H1 (cell line): ENCODE results near the gene TMEM97. TPM values are rescaled to one million over a fixed set of nuclear protein-coding genes. Genes with fewer than 3 reads are reported as not detected.

Experiments
- CTCF ChIA-PET: fragments of 300-600 bp; sonication (Branson Sonifier 250); formaldehyde crosslinking; loops from one replicate; lab custom pipeline; 2021; ENCODE audit not compliant: partially characterized antibody; lab: Charles Lee
- POLR2A ChIA-PET: fragments of 300-600 bp; sonication (Branson Sonifier 250); formaldehyde crosslinking; loops from one replicate; lab custom pipeline; 2021; ENCODE audit warnings: inconsistent platforms; ENCODE audit not compliant: partially characterized antibody; lab: Charles Lee
- DNase-seq, 2 experiments: peaks; one replicate each; pipeline versions ENCODE4 v3.0.0 to v3.0.0-alpha.2; 2010 to 2022; ENCODE audit warnings: low spot score in 2 of 2, low read depth in 1 of 2, mixed read lengths in 1 of 2
- FAIRE-seq: peaks from 2 replicates; lab custom pipeline; 2011; peaks lifted over from hg19 to GRCh38; lab: Jason Lieb, UNC
- H2AFZ ChIP-seq: 2 replicates; pipeline ENCODE4 v1.8.1; 2012; ENCODE audit warnings: low read length, inconsistent platforms
- H2AK5ac ChIP-seq: 2 replicates; pipeline ENCODE4 v1.6.1; 2013; ENCODE audit warnings: low read depth, low read length
- H2BK120ac ChIP-seq: replicated peaks from 2 replicates; pipeline ENCODE3; 2013; ENCODE audit warnings: low read depth, low read length, inconsistent platforms
- H2BK12ac ChIP-seq: 2 replicates; pipeline ENCODE4 v1.6.1; 2013; ENCODE audit warnings: low read depth, low read length
- H2BK15ac ChIP-seq: 2 replicates; pipeline ENCODE4 v1.6.1; 2013; ENCODE audit warnings: low read length
- H2BK20ac ChIP-seq: 2 replicates; pipeline ENCODE4 v1.6.1; 2013; ENCODE audit warnings: low read length
- H2BK5ac ChIP-seq: 2 replicates; pipeline ENCODE4 v1.6.1; 2013; ENCODE audit warnings: low read depth, low read length
- H3K14ac ChIP-seq: 2 replicates; pipeline ENCODE4 v1.6.1; 2013; ENCODE audit warnings: inconsistent platforms; ENCODE audit not compliant: insufficient read length
- H3K18ac ChIP-seq: 2 replicates; pipeline ENCODE4 v1.6.1; 2013; ENCODE audit warnings: low read length; ENCODE audit errors: extremely low read depth
- H3K23ac ChIP-seq: 2 replicates; pipeline ENCODE4 v1.6.1; 2013; ENCODE audit warnings: inconsistent platforms; ENCODE audit not compliant: insufficient read length
- H3K23me2 ChIP-seq: 2 replicates; pipeline ENCODE4 v1.6.1; 2013; ENCODE audit warnings: low read depth, low read length
- H3K27ac ChIP-seq: 2 replicates; pipeline ENCODE4 v1.6.1; 2011; ENCODE audit warnings: low read depth, low read length, inconsistent platforms
- H3K27me3 ChIP-seq, 4 experiments: replicated peaks in 1 of 4; 1 replicate in 1 of 4; 2 replicates in 3 of 4; pipeline versions ENCODE4 v1.6.1 to v1.8.1; 2011 to 2013; ENCODE audit warnings: low read length in 3 of 4, mild to moderate bottlenecking in 3 of 4, inconsistent platforms in 2 of 4, mixed read lengths in 2 of 4, moderate library complexity in 1 of 4; ENCODE audit not compliant: control insufficient read depth in 3 of 4, insufficient read depth in 3 of 4; ENCODE audit errors: extremely low read depth in 1 of 4
- H3K36me3 ChIP-seq, 4 experiments: 2 replicates each; pipeline versions ENCODE4 v1.6.1 to v1.8.1; 2011 to 2013; ENCODE audit warnings: mild to moderate bottlenecking in 4 of 4, low read length in 3 of 4, moderate library complexity in 2 of 4, control low read depth in 1 of 4, inconsistent platforms in 1 of 4; ENCODE audit not compliant: insufficient read depth in 4 of 4, control insufficient read depth in 2 of 4
- H3K4ac ChIP-seq: replicated peaks from 2 replicates; pipeline ENCODE3; 2013; ENCODE audit warnings: low read length, low read depth, mixed read lengths, inconsistent platforms; ENCODE audit not compliant: insufficient read length
- H3K4me1 ChIP-seq, 4 experiments: replicated peaks in 1 of 4; 1 replicate in 1 of 4; 2 replicates in 3 of 4; pipeline versions ENCODE4 v1.6.1 to v1.8.1; 2011 to 2013; ENCODE audit warnings: low read length in 3 of 4, inconsistent platforms in 2 of 4, mixed read lengths in 1 of 4; ENCODE audit not compliant: insufficient read depth in 4 of 4, control insufficient read depth in 3 of 4
- H3K4me2 ChIP-seq, 2 experiments: 2 replicates each; pipeline versions ENCODE4 v1.6.1 to v1.8.1; 2011 to 2013; ENCODE audit warnings: low read depth in 2 of 2, low read length in 2 of 2, control low read depth in 1 of 2, inconsistent platforms in 1 of 2, mild to moderate bottlenecking in 1 of 2; ENCODE audit not compliant: insufficient read depth in 1 of 2
- H3K4me3 ChIP-seq, 4 experiments: fragments of 200-600, 300-600 bp in 1 of 4; sonication (generic), shearing (Covaris generic), sonication (Bioruptor Twin) in 1 of 4; 2 replicates each; pipeline versions ENCODE4 v1.5.1 to v1.8.1; 2011 to 2016; ENCODE audit warnings: low read length in 4 of 4, low read depth in 3 of 4, control low read depth in 2 of 4, inconsistent platforms in 2 of 4, mild to moderate bottlenecking in 2 of 4, mixed read lengths in 1 of 4, moderate library complexity in 1 of 4; ENCODE audit not compliant: insufficient read depth in 2 of 4; ENCODE audit errors: extremely low read depth in 1 of 4
- H3K56ac ChIP-seq: replicated peaks from 2 replicates; pipeline ENCODE3; 2013; ENCODE audit warnings: low read depth, mild to moderate bottlenecking, mixed read lengths, low read length, inconsistent platforms; ENCODE audit not compliant: insufficient read length
- H3K79me1 ChIP-seq: 2 replicates; pipeline ENCODE4 v1.6.1; 2013; ENCODE audit warnings: low read depth, low read length, control low read depth
- H3K79me2 ChIP-seq, 2 experiments: 2 replicates each; pipeline versions ENCODE4 v1.6.1 to v1.8.1; 2012 to 2013; ENCODE audit warnings: low read length in 2 of 2, mild to moderate bottlenecking in 2 of 2, inconsistent platforms in 1 of 2; ENCODE audit not compliant: insufficient read depth in 2 of 2, control insufficient read depth in 1 of 2
- H3K9ac ChIP-seq, 4 experiments: replicated peaks in 1 of 4; 1 replicate in 1 of 4; 2 replicates in 3 of 4; pipeline versions ENCODE4 v1.6.1 to v1.8.1; 2011 to 2013; ENCODE audit warnings: low read depth in 3 of 4, low read length in 3 of 4, control low read depth in 2 of 4, mild to moderate bottlenecking in 2 of 4, moderate library complexity in 2 of 4, inconsistent platforms in 1 of 4; ENCODE audit errors: extremely low read depth in 1 of 4
- H3K9me3 ChIP-seq, 2 experiments: 2 replicates each; pipeline versions ENCODE4 v1.6.1 to v1.8.1; 2012 to 2013; ENCODE audit warnings: mild to moderate bottlenecking in 2 of 2, moderate library complexity in 2 of 2, control low read depth in 1 of 2, inconsistent platforms in 1 of 2, low read depth in 1 of 2, low read length in 1 of 2, mixed read lengths in 1 of 2; ENCODE audit not compliant: insufficient read depth in 2 of 2
- H4K20me1 ChIP-seq, 2 experiments: replicated peaks in 1 of 2; 2 replicates each; pipeline versions ENCODE3 to v1.8.1; 2011 to 2013; ENCODE audit warnings: inconsistent platforms in 2 of 2, low read length in 2 of 2, mild to moderate bottlenecking in 1 of 2; ENCODE audit not compliant: insufficient read depth in 2 of 2, control insufficient read depth in 1 of 2
- H4K5ac ChIP-seq: 2 replicates; pipeline ENCODE4 v1.6.1; 2013; ENCODE audit warnings: low read length, low read depth, mixed read lengths, inconsistent platforms; ENCODE audit not compliant: insufficient read length
- H4K8ac ChIP-seq: 2 replicates; pipeline ENCODE4 v1.8.0; 2013; ENCODE audit warnings: mild to moderate bottlenecking, moderate library complexity, low read length, inconsistent platforms; ENCODE audit not compliant: insufficient read depth; ENCODE audit errors: extremely low read depth
- H4K91ac ChIP-seq: replicated peaks from 2 replicates; pipeline ENCODE3; 2013; ENCODE audit warnings: low read length, mixed read lengths, inconsistent platforms; ENCODE audit not compliant: insufficient read length
- BCL11A ChIP-seq, 2 experiments: IDR thresholded peaks; one replicate each; pipeline ENCODE4 v1.6.1; 2011; ENCODE audit warnings: low read depth in 2 of 2, low read length in 2 of 2, mild to moderate bottlenecking in 2 of 2
- BRCA1 ChIP-seq: IDR thresholded peaks from 2 replicates; pipeline ENCODE4 v1.6.1; 2012; ENCODE audit warnings: low read depth, low read length, improper control_type of control experiment
- CBX8 ChIP-seq: fragments of 300-800, 300-1000 bp; sonication (generic); IDR thresholded peaks from 2 replicates; pipeline ENCODE4 v1.7.1; 2016; ENCODE audit warnings: low read depth, low read length, borderline replicate concordance
- CHD2 ChIP-seq: IDR thresholded peaks from 2 replicates; pipeline ENCODE4 v1.6.1; 2012; ENCODE audit warnings: low read length, improper control_type of control experiment
- CTBP2 ChIP-seq: IDR thresholded peaks from 2 replicates; pipeline ENCODE4 v1.7.0; 2011; ENCODE audit warnings: borderline replicate concordance, mild to moderate bottlenecking, moderate library complexity, mixed read lengths, low read length; ENCODE audit not compliant: insufficient read depth, insufficient read length
- NANOG ChIP-seq: IDR thresholded peaks from 2 replicates; pipeline ENCODE4 v1.6.1; 2011; ENCODE audit warnings: low read length, low read depth, mild to moderate bottlenecking, inconsistent platforms; ENCODE audit not compliant: insufficient read depth, poor library complexity, severe bottlenecking
- RBBP5 ChIP-seq: IDR thresholded peaks from 2 replicates; pipeline ENCODE4 v1.7.1; 2012; ENCODE audit warnings: low read depth, mild to moderate bottlenecking, inconsistent platforms, low read length, moderate library complexity, borderline replicate concordance
- RXRA ChIP-seq: IDR thresholded peaks from 2 replicates; pipeline ENCODE4 v1.6.1; 2011; ENCODE audit warnings: low read depth, mild to moderate bottlenecking, low read length, moderate library complexity; ENCODE audit not compliant: insufficient read depth
- SIN3A ChIP-seq, 2 experiments: IDR thresholded peaks in 1 of 2; conservative IDR thresholded peaks in 1 of 2; 2 replicates each; pipeline ENCODE4 v1.6.1; 2011 to 2012; ENCODE audit warnings: low read length in 2 of 2, improper control_type of control experiment in 1 of 2, low read depth in 1 of 2, mild to moderate bottlenecking in 1 of 2
- TAF1 ChIP-seq: IDR thresholded peaks from 2 replicates; pipeline ENCODE4 v1.6.1; 2011; ENCODE audit warnings: mild to moderate bottlenecking, low read depth, low read length
- TAF7 ChIP-seq: optimal IDR thresholded peaks from 2 replicates; pipeline ENCODE3; 2011; ENCODE audit warnings: low read depth, mild to moderate bottlenecking, inconsistent platforms, low read length, moderate library complexity, borderline replicate concordance
- WGBS, 2 experiments: shearing (Covaris generic) in 1 of 2; methylation state at CpG; one replicate each; pipeline versions ENCODE4 v1.1.6 to v1.1.7; 2013 to 2015; ENCODE audit warnings: low lambda C conversion rate in 2 of 2, mixed read lengths in 2 of 2, inconsistent platforms in 1 of 2, low coverage in 1 of 2, missing lambda C conversion rate in 1 of 2; ENCODE audit not compliant: insufficient replicate concordance in 2 of 2, insufficient coverage in 1 of 2, insufficient read length in 1 of 2; ENCODE audit errors: extremely low coverage in 1 of 2, missing lambda C conversion rate in 1 of 2; 5-methylcytosine and 5-hydroxymethylcytosine counted together
- polyA plus RNA-seq, 7 experiments: library from polyadenylated mRNA; depleted of rRNA in 3 of 7; stranded (reverse) in 5 of 7; unstranded in 2 of 7; fragments of >200 nt in 5 of 7; fragments of 200-250 nt in 2 of 7; gene quantifications; 1 replicate in 5 of 7; 2 replicates in 1 of 7; 4 replicates in 1 of 7; pipeline versions ENCODE4 v1.2.1 to v1.2.3, GENCODE V29; 2011 to 2013; ENCODE audit warnings: missing spikeins in 2 of 7, mixed read lengths in 2 of 7
- total RNA-seq: library from RNA; stranded (reverse); fragmentation: NEBNext Ultra II Directional; extraction: Animal tissue kit (Norgen Biotek cat#: 25700); gene quantifications from 2 replicates; pipeline ENCODE4 v1.2.1, GENCODE V29; 2021

The TMEM97 gene
- total and polyA plus RNA-seq, 2 of the 8 experiments (the other 6 are each of a cell fraction or from before 2014, with no cell fraction given), result 126 to 130 TPM

- POLR2A ChIA-PET, result interaction anchor here (0.8 to 4.1 kb wide), 13 partner anchors 9 to 514 kb away, joined by 3 to 30 read pairs (median 5); partner anchors contain the start of genes IFT20, POLDIP2 and TNFAIP1
Measured at GRCh38 chr17:28319598-28319935, 567 bp downstream of the TMEM97 start.

More at GRCh38 chr17:28319598-28319935, 567 bp downstream of the TMEM97 start:
- Histone ChIP-seq H3K23ac (no peak overlapping the region), H2BK12ac (no peak overlapping the region), H2BK15ac (no peak overlapping the region), H3K79me1 (no peaks in the 10 kb centered on the region), H4K20me1 (peaks cover 3 to 12% of the 10 kb centered on the region in 2 experiments), H4K8ac (no peak overlapping the region), H3K23me2 (peaks cover 11% of the 10 kb centered on the region), H4K5ac (no peak overlapping the region), H3K4me3 (peak overlapping the region; percentile 63 to 90 (median 70)), H3K27ac (peak overlapping the region; percentile 56; the same call in 1 of the 2 replicates), H3K36me3 (peaks cover 0 to 4% (median 0%) of the 10 kb centered on the region in 4 experiments; a peak in 3 of 8 replicates), H4K91ac (no peak overlapping the region), H3K9ac (peak overlapping the region; percentile 75 to 85 (median 82)), H2AFZ (no peak overlapping the region), H2BK20ac (no peak overlapping the region), H3K14ac (no peak overlapping the region), H3K9me3 (no peaks in the 10 kb centered on the region), H3K18ac (no peak overlapping the region; the same call in 1 of the 2 replicates), H3K4me2 (peak overlapping the region; percentile 81 to 99), H2BK5ac (no peak overlapping the region), H3K56ac (peak overlapping the region; percentile 49), H3K4me1 (peaks cover 7 to 26% (median 13%) of the 10 kb centered on the region in 4 experiments), H3K79me2 (peaks cover 34 to 56% of the 10 kb centered on the region in 2 experiments), H3K27me3 (peaks cover 0 to 3% (median 0%) of the 10 kb centered on the region in 4 experiments; a peak in 1 of 7 replicates), H2BK120ac (no peak overlapping the region), H3K4ac (no peak overlapping the region), H2AK5ac (no peak overlapping the region)
- no peak for TF ChIP-seq BRCA1
- TF ChIP-seq BCL11A (IDR thresholded peaks at IDR 0.05; ENCODE audit: low read depth in 2 of 2, low read length in 2 of 2), result no peak
- peak; percentile 6 for TF ChIP-seq TAF7
- TF ChIP-seq TAF1, result no peak
- no peak for TF ChIP-seq CTBP2
- TF ChIP-seq NANOG, result no peak
- TF ChIP-seq CBX8, result no peak
- TF ChIP-seq RBBP5, result no peak
- TF ChIP-seq RXRA, result no peak
- TF ChIP-seq SIN3A (conservative IDR thresholded peaks at IDR 0.05 in 1 of 2, IDR thresholded peaks at IDR 0.05 in 1 of 2; ENCODE audit: low read depth in 1 of 2, low read length in 2 of 2), result 0 out of 4 replicates have a peak, but pooled peaks of 1 of the 2 experiments have one; percentile 1
- no peak for TF ChIP-seq CHD2
- CTCF ChIA-PET, result interaction anchor here (0.6 to 1.9 kb wide), 8 partner anchors 10 to 250 kb away, joined by 3 to 7 read pairs (median 3); partner anchors contain the start of genes IFT20 and TNFAIP1
- DNase-seq (no peak), FAIRE-seq (no peak)
- WGBS, 2 experiments, result 4% methylated on average over 7 of the region's 7 CpGs; no CpG with 5 or more reads in 1 of the 2 experiments
